Endothelial cell of umbilical vein (primary cell): ENCODE results near the gene BCAS3. TPM values are rescaled to one million over a fixed set of nuclear protein-coding genes. Genes with fewer than 3 reads are reported as not detected.

Experiments
- BruUV-seq: library from RNA; stranded (reverse); fragments of 400-500 nt; replicated peaks from 2 replicates; lab custom pipeline; 2021; lab: Mats Ljungman, UMichigan
- CTCF ChIA-PET: fragments of 300-600, 350-600 bp; sonication (Branson Sonifier 250); formaldehyde crosslinking; loops from one replicate; lab custom pipeline; 2021; ENCODE audit warnings: antibody characterized with exemption, inconsistent platforms; lab: Charles Lee
- POLR2A ChIA-PET: fragments of 300-600, 350-600 bp; sonication (Branson Sonifier 250); formaldehyde crosslinking; loops from one replicate; lab custom pipeline; 2021; ENCODE audit warnings: antibody characterized with exemption, inconsistent platforms; lab: Charles Lee
- DNase-seq: peaks from one replicate; pipeline ENCODE4 v3.0.0-alpha.2; 2011; ENCODE audit warnings: low read depth, low spot score
- FAIRE-seq: peaks from 2 replicates; lab custom pipeline; 2011; peaks lifted over from hg19 to GRCh38; lab: Jason Lieb, UNC
- H2AFZ ChIP-seq: 2 replicates; pipeline ENCODE4 v1.6.0; 2012; ENCODE audit warnings: low read depth, low read length, control low read depth, inconsistent platforms
- H3K27ac ChIP-seq: 2 replicates; pipeline ENCODE4 v1.5.1; 2011; ENCODE audit warnings: low read depth, mild to moderate bottlenecking, control low read depth, low read length, moderate library complexity; ENCODE audit not compliant: insufficient read depth
- H3K27me3 ChIP-seq, 2 experiments: 2 replicates each; pipeline versions ENCODE4 v1.6.0 to v1.6.1; 2011; ENCODE audit warnings: low read length in 2 of 2, mixed read lengths in 1 of 2; ENCODE audit not compliant: control insufficient read depth in 2 of 2, insufficient read depth in 2 of 2
- H3K36me3 ChIP-seq, 2 experiments: 2 replicates in 1 of 2; 3 replicates in 1 of 2; pipeline ENCODE4 v1.5.1; 2011; ENCODE audit warnings: low read length in 2 of 2, mild to moderate bottlenecking in 1 of 2, moderate library complexity in 1 of 2; ENCODE audit not compliant: control insufficient read depth in 2 of 2, insufficient read depth in 2 of 2; ENCODE audit errors: extremely low read depth in 1 of 2
- H3K4me1 ChIP-seq: 3 replicates; pipeline ENCODE4 v1.5.1; 2011; ENCODE audit warnings: mild to moderate bottlenecking, low read length; ENCODE audit not compliant: control insufficient read depth, insufficient read depth; ENCODE audit errors: extremely low read depth
- H3K4me2 ChIP-seq: 2 replicates; pipeline ENCODE4 v1.6.1; 2011; ENCODE audit warnings: low read length, control low read depth, mixed read lengths; ENCODE audit not compliant: insufficient read depth
- H3K4me3 ChIP-seq, 3 experiments: fragments of 200-600 bp in 1 of 3; sonication (generic), shearing (Covaris generic) in 1 of 3; replicated peaks in 1 of 3; 2 replicates each; pipeline ENCODE4 v1.5.1; 2011 to 2016; ENCODE audit warnings: control low read depth in 3 of 3, low read length in 3 of 3, mild to moderate bottlenecking in 2 of 3, inconsistent platforms in 1 of 3, low read depth in 1 of 3, moderate library complexity in 1 of 3; ENCODE audit not compliant: insufficient read depth in 1 of 3
- H3K79me2 ChIP-seq: 2 replicates; pipeline ENCODE4 v1.6.0; 2012; ENCODE audit warnings: low read length, inconsistent platforms; ENCODE audit not compliant: control insufficient read depth, insufficient read depth
- H3K9ac ChIP-seq: replicated peaks from 2 replicates; pipeline ENCODE3; 2011; ENCODE audit warnings: low read length, control low read depth; ENCODE audit not compliant: insufficient read depth; ENCODE audit errors: extremely low read depth
- H3K9me1 ChIP-seq: replicated peaks from 3 replicates; pipeline ENCODE4 v1.6.0; 2011; ENCODE audit warnings: mild to moderate bottlenecking, low read length; ENCODE audit not compliant: control insufficient read depth, insufficient read depth; ENCODE audit errors: extremely low read depth
- H3K9me3 ChIP-seq: replicated peaks from 2 replicates; pipeline ENCODE4 v1.5.1; 2012; ENCODE audit warnings: low read length, inconsistent platforms; ENCODE audit not compliant: control insufficient read depth, insufficient read depth
- H4K20me1 ChIP-seq: replicated peaks from 2 replicates; pipeline ENCODE3; 2011; ENCODE audit warnings: mild to moderate bottlenecking, low read length; ENCODE audit not compliant: control insufficient read depth, insufficient read depth; ENCODE audit errors: extremely low read depth
- CTCF ChIP-seq, 2 donors: IDR thresholded peaks; 1 replicate in 1 of 2; 2 replicates in 1 of 2; pipeline ENCODE4 v1.5.1; 2011; ENCODE audit warnings: low read length in 2 of 2, mild to moderate bottlenecking in 2 of 2, moderate library complexity in 2 of 2, control low read depth in 1 of 2, inconsistent platforms in 1 of 2, low read depth in 1 of 2; ENCODE audit not compliant: insufficient read depth in 1 of 2; ENCODE audit errors: extremely low read depth in 1 of 2
- EZH2 ChIP-seq: IDR thresholded peaks from 2 replicates; pipeline ENCODE4 v1.6.1; 2012; ENCODE audit warnings: borderline replicate concordance, low read depth, mild to moderate bottlenecking, moderate library complexity, low read length, inconsistent platforms; ENCODE audit not compliant: severe bottlenecking
- FOS ChIP-seq: IDR thresholded peaks from 2 replicates; pipeline ENCODE4 v1.6.1; 2011; ENCODE audit warnings: mild to moderate bottlenecking, low read length, moderate library complexity, borderline replicate concordance; ENCODE audit not compliant: insufficient read depth
- GATA2 ChIP-seq: IDR thresholded peaks from 2 replicates; pipeline ENCODE4 v1.7.0; 2011; ENCODE audit warnings: low read depth, mild to moderate bottlenecking, moderate library complexity, mixed read lengths, low read length; ENCODE audit not compliant: insufficient read length, insufficient read depth
- JUN ChIP-seq: IDR thresholded peaks from 2 replicates; pipeline ENCODE4 v1.6.1; 2011; ENCODE audit warnings: borderline replicate concordance, low read depth; ENCODE audit not compliant: insufficient read length, insufficient read depth
- MAX ChIP-seq: IDR thresholded peaks from 2 replicates; pipeline ENCODE4 v1.6.1; 2011; ENCODE audit not compliant: insufficient read depth, insufficient read length
- MYC ChIP-seq: IDR thresholded peaks from one replicate; pipeline ENCODE4 v1.6.1; 2011; ENCODE audit warnings: mild to moderate bottlenecking, low read depth, low read length
- POLR2A ChIP-seq: IDR thresholded peaks from 2 replicates; pipeline ENCODE4 v1.6.1; 2012; ENCODE audit warnings: low read depth, mild to moderate bottlenecking, control low read depth, low read length
- POLR2AphosphoS5 ChIP-seq: IDR thresholded peaks from 2 replicates; pipeline ENCODE4 v1.6.1; 2012; ENCODE audit warnings: low read depth, mild to moderate bottlenecking, control low read depth, low read length, moderate library complexity; ENCODE audit not compliant: insufficient read depth
- dilution Hi-C: fragments of 300-500 bp; cut with MboI; formaldehyde crosslinking; loops from one replicate; pipeline ENCODE4 v1.15.0; 2019; ENCODE audit warnings: low sequenced_read_pairs; ENCODE audit not compliant: extremely low pct_ligation_motif_present
- intact Hi-C: fragments of 100-400 bp; cut with micrococcal nuclease; formaldehyde crosslinking; loops from one replicate; pipeline ENCODE4 v1.10.0; 2022
- polyA plus RNA-seq, 4 experiments: library from polyadenylated mRNA; depleted of rRNA in 3 of 4; stranded (reverse) in 3 of 4; unstranded in 1 of 4; fragments of >200 nt; gene quantifications; 2 replicates each; pipeline versions ENCODE4 v1.2.1 to v1.2.3, GENCODE V29; 2011 to 2012; ENCODE audit warnings: missing spikeins in 1 of 4
- total RNA-seq: library from RNA; stranded (reverse); gene quantifications from 2 replicates; pipeline ENCODE4 v1.2.3, GENCODE V29; 2021

The BCAS3 gene
- total and polyA plus RNA-seq, 2 donors (not counting 3 experiments of a cell fraction or from before 2014, with no cell fraction given) = 8.2 to 16.0 TPM

GRCh38 chr17:60747069-60747808, 69.6 kb downstream of the BCAS3 start:
- FAIRE-seq (no peak), DNase-seq (no peak)
- H3K27ac ChIP-seq = no peak overlapping the region
- dilution Hi-C loops (no loop called here), intact Hi-C loops (no loop called here)
- H3K79me2 ChIP-seq = no peaks in the 10 kb centered on the region
- H3K36me3 ChIP-seq = no peaks in the 10 kb centered on the region
- no peaks in the 10 kb centered on the region for H3K27me3 ChIP-seq
- H3K9me3 ChIP-seq = no peaks in the 10 kb centered on the region
- H3K4me2 ChIP-seq = no peak overlapping the region
- H3K9ac ChIP-seq = no peak overlapping the region
- TF ChIP-seq POLR2A (no peak), MAX (no peak), JUN (no peak), CTCF (IDR thresholded peaks at IDR 0.05; ENCODE audit: extremely low read depth in 1 of 2, insufficient read depth in 1 of 2, low read depth in 1 of 2, low read length in 2 of 2) (no peak)
- H3K4me3 ChIP-seq = no peak overlapping the region
- H4K20me1 ChIP-seq = no peaks in the 10 kb centered on the region
- H3K4me1 ChIP-seq = peaks cover 4% of the 10 kb centered on the region
- H2AFZ ChIP-seq = no peak overlapping the region
- no peaks in the 10 kb centered on the region for H3K9me1 ChIP-seq
- ChIA-PET CTCF (interaction anchor here (2.9 kb wide), 1 partner anchor 27 kb away, joined by 14 read pairs; no protein-coding TSS in a partner anchor), POLR2A (no interaction called here)
- no TSS peak for BruUV-seq

GRCh38 chr17:60748204-60748603, 70.6 kb downstream of the BCAS3 start:
- BruUV-seq = no TSS peak
- H3K4me2 ChIP-seq = no peak overlapping the region
- POLR2A ChIA-PET = no interaction called here

More at GRCh38 chr17:60748204-60748603, 70.6 kb downstream of the BCAS3 start:
- H3K9me1 ChIP-seq = no peaks in the 10 kb centered on the region
- no peak overlapping the region for H3K4me3 ChIP-seq
- FAIRE-seq (no peak), DNase-seq (no peak)
- H3K4me1 ChIP-seq = peaks cover 4% of the 10 kb centered on the region
- H3K27me3 ChIP-seq = no peaks in the 10 kb centered on the region
- no peaks in the 10 kb centered on the region for H3K9me3 ChIP-seq
- no peak overlapping the region for H3K9ac ChIP-seq
- dilution Hi-C loops = no loop called here
- no peaks in the 10 kb centered on the region for H3K79me2 ChIP-seq
- H3K27ac ChIP-seq = no peak overlapping the region
- CTCF ChIA-PET = interaction anchor here (0.9 to 2.9 kb wide), 2 partner anchors 27 to 28 kb away, joined by 3 to 14 read pairs; no protein-coding TSS in a partner anchor
- intact Hi-C loops = no loop called here
- H2AFZ ChIP-seq = no peak overlapping the region
- TF ChIP-seq MAX = no peak
- no peak for TF ChIP-seq GATA2
- TF ChIP-seq EZH2 = no peak
- TF ChIP-seq CTCF (IDR thresholded peaks at IDR 0.05; ENCODE audit: extremely low read depth in 1 of 2, insufficient read depth in 1 of 2, low read depth in 1 of 2, low read length in 2 of 2) = no peak
- TF ChIP-seq JUN = no peak
- no peak for TF ChIP-seq POLR2AphosphoS5
- TF ChIP-seq POLR2A = no peak
- TF ChIP-seq MYC = no peak
- no peak for TF ChIP-seq FOS
- no peaks in the 10 kb centered on the region for H4K20me1 ChIP-seq
- no peaks in the 10 kb centered on the region for H3K36me3 ChIP-seq
